SK-N-MC (cell line): Measurements from ENCODE around the gene IGSF23.
"Not testable (repeated sequence)": the region's sequence is repeated elsewhere in the genome, so short reads cannot be mapped to it uniquely, and the experiment has no call there.

Experiments
- EZH2 ChIP-seq: fragments of 200-600 bp; sonication (generic); IDR thresholded peaks from one replicate; pipeline ENCODE4 v1.6.1; 2017; ENCODE audit warnings: antibody characterized with exemption
- FOXP2 ChIP-seq: optimal IDR thresholded peaks from 2 replicates; pipeline ENCODE3; 2011; ENCODE audit warnings: mild to moderate bottlenecking, moderate library complexity; ENCODE audit not compliant: insufficient read depth; ENCODE audit errors: extremely low read length, control extremely low read depth
- POLR2AphosphoS5 ChIP-seq: IDR thresholded peaks from 2 replicates; pipeline ENCODE4 v1.6.1; 2012; ENCODE audit warnings: mild to moderate bottlenecking, low read depth, low read length, borderline replicate concordance

DNA sequence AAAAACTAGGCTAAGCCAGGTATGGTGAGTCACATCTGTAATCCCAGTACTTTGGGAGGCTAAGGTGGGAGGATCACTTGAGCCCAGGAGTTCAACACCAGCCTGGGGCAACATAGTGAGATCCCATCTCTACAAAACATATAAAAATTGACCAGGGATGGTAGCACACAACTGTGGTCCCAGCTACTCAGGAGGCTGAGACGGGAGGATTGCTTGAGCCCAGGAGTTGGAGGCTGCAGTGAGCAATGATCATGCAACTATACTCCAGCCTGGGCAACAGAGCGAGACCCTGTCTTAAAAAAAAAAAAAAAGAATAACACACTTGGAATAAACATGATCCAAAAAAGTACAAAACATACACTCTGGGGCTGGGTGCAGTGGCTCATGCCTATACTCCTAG, 56.7 kb downstream of the IGSF23 start:
- TF ChIP-seq POLR2AphosphoS5, EZH2, FOXP2: not testable (repeated sequence)
